Measurements from ENCODE around the gene RNGTT.

Gene RNGTT

GRCh38 chr6:88680654-88681053 lies 282.8 kb downstream of the RNGTT start:
- DNase-seq (ENCODE audit: low read depth): no peak
- TF ChIP-seq CTCF (IDR thresholded peaks at IDR 0.05; ENCODE audit: insufficient read depth, low read depth, low read length, missing control alignments): no peak
- no peak overlapping the region for H3K4me3 ChIP-seq (ENCODE audit: low read length)

GRCh38 chr6:88679841-88680240 lies 283.6 kb downstream of the RNGTT start:
- DNase-seq (ENCODE audit: low read depth): no peak
- no peak overlapping the region for H3K4me3 ChIP-seq (ENCODE audit: low read length)
- no peak for TF ChIP-seq CTCF (IDR thresholded peaks at IDR 0.05; ENCODE audit: insufficient read depth, low read depth, low read length, missing control alignments)

GRCh38 chr6:88677356-88677755 lies 286.1 kb downstream of the RNGTT start:
- TF ChIP-seq CTCF (IDR thresholded peaks at IDR 0.05; ENCODE audit: insufficient read depth, low read depth, low read length, missing control alignments): no peak
- DNase-seq (ENCODE audit: low read depth): no peak
- H3K4me3 ChIP-seq (ENCODE audit: low read length): no peak overlapping the region

- no peak overlapping the region for H3K4me3 ChIP-seq (ENCODE audit: low read length)
- TF ChIP-seq CTCF (IDR thresholded peaks at IDR 0.05; ENCODE audit: insufficient read depth, low read depth, low read length, missing control alignments): no peak
- DNase-seq (ENCODE audit: low read depth): no peak
Measured at GRCh38 chr6:88671624-88672023, 291.8 kb downstream of the RNGTT start.

GRCh38 chr6:88670369-88670768 lies 293.0 kb downstream of the RNGTT start:
- no peak for TF ChIP-seq CTCF (IDR thresholded peaks at IDR 0.05; ENCODE audit: insufficient read depth, low read depth, low read length, missing control alignments)
- DNase-seq (ENCODE audit: low read depth): no peak
- no peak overlapping the region for H3K4me3 ChIP-seq (ENCODE audit: low read length)

- no peak for DNase-seq (ENCODE audit: low read depth)
- TF ChIP-seq CTCF (IDR thresholded peaks at IDR 0.05; ENCODE audit: insufficient read depth, low read depth, low read length, missing control alignments): no peak
- H3K4me3 ChIP-seq (ENCODE audit: low read length): no peak overlapping the region
Measured at GRCh38 chr6:88669475-88669874, 293.9 kb downstream of the RNGTT start.

GRCh38 chr6:88666901-88667300 lies 296.5 kb downstream of the RNGTT start:
- DNase-seq (ENCODE audit: low read depth): peak; percentile 26
- no peak overlapping the region for H3K4me3 ChIP-seq (ENCODE audit: low read length)
- no peak for TF ChIP-seq CTCF (IDR thresholded peaks at IDR 0.05; ENCODE audit: insufficient read depth, low read depth, low read length, missing control alignments)
